Breast epithelium (tissue), 3 donors: ENCODE measurements around the gene C1orf159.

Experiments
- POLR2A ChIP-seq: fragments of 450-650 bp; IDR thresholded peaks from one replicate; pipeline ENCODE4 v1.6.1; 2016; ENCODE audit warnings: antibody characterized with exemption, mild to moderate bottlenecking, moderate library complexity
- TF ChIP-seq, protein P1 (sequence below), 3 donors: fragments of 450-650 bp; IDR thresholded peaks; one replicate each; pipeline ENCODE4 v1.5.1; 2016 to 2017; ENCODE audit warnings: antibody characterized with exemption in 3 of 3, mild to moderate bottlenecking in 3 of 3, moderate library complexity in 3 of 3

DNA sequence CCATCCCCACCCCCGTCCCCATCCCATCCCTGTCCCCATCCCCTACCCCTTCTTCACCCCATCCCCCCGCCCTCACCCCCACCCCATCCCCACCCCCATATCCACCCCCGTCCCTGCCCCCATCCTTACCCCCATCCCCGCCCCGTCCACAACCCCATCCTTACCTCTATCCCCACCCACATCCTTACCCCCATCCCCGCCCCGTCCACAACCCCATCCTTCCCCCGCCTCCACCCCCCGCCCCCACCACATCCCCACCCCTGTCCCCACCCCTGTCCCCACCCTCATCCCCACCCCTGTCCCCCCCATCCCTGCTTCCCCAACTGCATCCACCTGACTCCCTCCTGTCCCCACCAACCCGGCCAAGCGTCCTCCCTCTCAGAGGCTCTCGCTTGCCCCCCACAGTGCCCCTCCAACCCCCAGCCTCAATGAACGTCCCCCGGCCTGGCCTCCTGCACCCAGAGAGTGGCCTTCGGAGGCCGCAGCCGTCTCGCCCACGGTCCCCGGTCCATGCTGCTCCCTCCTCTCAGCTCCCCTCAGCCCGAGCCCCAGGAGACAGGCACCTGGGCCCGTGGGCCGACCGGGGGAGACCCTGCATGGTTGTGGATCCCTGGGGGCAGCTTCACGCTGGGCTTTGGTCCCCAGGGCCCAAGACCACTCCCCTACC, 25.5 kb upstream of the C1orf159 start:
- TF ChIP-seq, protein P1, sequence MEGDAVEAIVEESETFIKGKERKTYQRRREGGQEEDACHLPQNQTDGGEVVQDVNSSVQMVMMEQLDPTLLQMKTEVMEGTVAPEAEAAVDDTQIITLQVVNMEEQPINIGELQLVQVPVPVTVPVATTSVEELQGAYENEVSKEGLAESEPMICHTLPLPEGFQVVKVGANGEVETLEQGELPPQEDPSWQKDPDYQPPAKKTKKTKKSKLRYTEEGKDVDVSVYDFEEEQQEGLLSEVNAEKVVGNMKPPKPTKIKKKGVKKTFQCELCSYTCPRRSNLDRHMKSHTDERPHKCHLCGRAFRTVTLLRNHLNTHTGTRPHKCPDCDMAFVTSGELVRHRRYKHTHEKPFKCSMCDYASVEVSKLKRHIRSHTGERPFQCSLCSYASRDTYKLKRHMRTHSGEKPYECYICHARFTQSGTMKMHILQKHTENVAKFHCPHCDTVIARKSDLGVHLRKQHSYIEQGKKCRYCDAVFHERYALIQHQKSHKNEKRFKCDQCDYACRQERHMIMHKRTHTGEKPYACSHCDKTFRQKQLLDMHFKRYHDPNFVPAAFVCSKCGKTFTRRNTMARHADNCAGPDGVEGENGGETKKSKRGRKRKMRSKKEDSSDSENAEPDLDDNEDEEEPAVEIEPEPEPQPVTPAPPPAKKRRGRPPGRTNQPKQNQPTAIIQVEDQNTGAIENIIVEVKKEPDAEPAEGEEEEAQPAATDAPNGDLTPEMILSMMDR (IDR thresholded peaks at IDR 0.05) = no peak
- no peak for TF ChIP-seq POLR2A
